Liver (tissue), 3 donors: ENCODE data around the gene DSCAML1.

Experiments used
- EGR1 ChIP-seq, 2 donors: IDR thresholded peaks; 2 replicates each; pipeline ENCODE4 v1.6.1; 2016 to 2018; ENCODE audit warnings: antibody characterized with exemption in 2 of 2, low read depth in 2 of 2
- GABPA ChIP-seq, 2 donors: IDR thresholded peaks in 1 of 2; conservative IDR thresholded peaks in 1 of 2; 2 replicates each; pipeline ENCODE4 v1.6.1; 2016; ENCODE audit warnings: antibody characterized with exemption in 2 of 2, mild to moderate bottlenecking in 1 of 2, moderate library complexity in 1 of 2
- JUND ChIP-seq, 2 donors: IDR thresholded peaks; 2 replicates each; pipeline ENCODE4 v1.6.1; 2016; ENCODE audit warnings: antibody characterized with exemption in 2 of 2
- MAX ChIP-seq: IDR thresholded peaks from 2 replicates; pipeline ENCODE4 v1.6.1; 2016; ENCODE audit warnings: antibody characterized with exemption
- RAD21 ChIP-seq, 2 donors: IDR thresholded peaks; 2 replicates each; pipeline ENCODE4 v1.6.1; 2016; ENCODE audit warnings: antibody characterized with exemption in 2 of 2, mild to moderate bottlenecking in 2 of 2
- REST ChIP-seq: IDR thresholded peaks from 2 replicates; pipeline ENCODE4 v1.6.1; 2016; ENCODE audit warnings: antibody characterized with exemption, mild to moderate bottlenecking
- SP1 ChIP-seq: IDR thresholded peaks from 2 replicates; pipeline ENCODE4 v1.6.1; 2018; ENCODE audit warnings: antibody characterized with exemption, mild to moderate bottlenecking
- TAF1 ChIP-seq: conservative IDR thresholded peaks from 2 replicates; pipeline ENCODE4 v1.6.1; 2016; ENCODE audit warnings: antibody characterized with exemption, mild to moderate bottlenecking
- YY1 ChIP-seq: IDR thresholded peaks from 2 replicates; pipeline ENCODE4 v1.6.1; 2016; ENCODE audit warnings: antibody characterized with exemption, mild to moderate bottlenecking
- TF ChIP-seq, protein P1 (sequence below): fragments of 150-350 bp; IDR thresholded peaks from 2 replicates; pipeline ENCODE4 v1.5.1; 2017; ENCODE audit warnings: improper control_type of control experiment, low read depth, low read length; ENCODE audit not compliant: missing input control
- donor health status: healthy.
- donor health status: healthy.

- TF ChIP-seq, protein P1, sequence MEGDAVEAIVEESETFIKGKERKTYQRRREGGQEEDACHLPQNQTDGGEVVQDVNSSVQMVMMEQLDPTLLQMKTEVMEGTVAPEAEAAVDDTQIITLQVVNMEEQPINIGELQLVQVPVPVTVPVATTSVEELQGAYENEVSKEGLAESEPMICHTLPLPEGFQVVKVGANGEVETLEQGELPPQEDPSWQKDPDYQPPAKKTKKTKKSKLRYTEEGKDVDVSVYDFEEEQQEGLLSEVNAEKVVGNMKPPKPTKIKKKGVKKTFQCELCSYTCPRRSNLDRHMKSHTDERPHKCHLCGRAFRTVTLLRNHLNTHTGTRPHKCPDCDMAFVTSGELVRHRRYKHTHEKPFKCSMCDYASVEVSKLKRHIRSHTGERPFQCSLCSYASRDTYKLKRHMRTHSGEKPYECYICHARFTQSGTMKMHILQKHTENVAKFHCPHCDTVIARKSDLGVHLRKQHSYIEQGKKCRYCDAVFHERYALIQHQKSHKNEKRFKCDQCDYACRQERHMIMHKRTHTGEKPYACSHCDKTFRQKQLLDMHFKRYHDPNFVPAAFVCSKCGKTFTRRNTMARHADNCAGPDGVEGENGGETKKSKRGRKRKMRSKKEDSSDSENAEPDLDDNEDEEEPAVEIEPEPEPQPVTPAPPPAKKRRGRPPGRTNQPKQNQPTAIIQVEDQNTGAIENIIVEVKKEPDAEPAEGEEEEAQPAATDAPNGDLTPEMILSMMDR, result no peak
- TF ChIP-seq REST, result no peak
- TF ChIP-seq MAX, result no peak
- no peak for TF ChIP-seq JUND (IDR thresholded peaks at IDR 0.05)
- no peak for TF ChIP-seq RAD21 (IDR thresholded peaks at IDR 0.05)
- TF ChIP-seq YY1, result no peak
- TF ChIP-seq GABPA (IDR thresholded peaks at IDR 0.05 in 1 of 2, conservative IDR thresholded peaks at IDR 0.05 in 1 of 2), result no peak
- TF ChIP-seq SP1, result no peak
- no peak for TF ChIP-seq TAF1
- no peak for TF ChIP-seq EGR1 (IDR thresholded peaks at IDR 0.05; ENCODE audit: low read depth in 2 of 2)
Observed at GRCh38 chr11:117806846-117807245, 9.8 kb upstream of the DSCAML1 start.
